PC-9 (cell line): Measurements from ENCODE around the gene RIPK3.

Experiments
- CTCF ChIP-seq: fragments of 200-600 bp; sonication (generic); conservative IDR thresholded peaks from 2 replicates; pipeline ENCODE4 v1.6.1; 2017; ENCODE audit warnings: mixed run types, antibody characterized with exemption, mild to moderate bottlenecking, moderate library complexity
- EZH2 ChIP-seq: fragments of 200-600 bp; sonication (generic); IDR thresholded peaks from 2 replicates; pipeline ENCODE4 v1.8.0; 2017; ENCODE audit warnings: antibody characterized with exemption, low read depth

GRCh38 chr14:24356208-24356607 is 16.4 kb upstream of the RIPK3 start:
- TF ChIP-seq CTCF (no peak), EZH2 (no peak)
